Pancreas (tissue), 10 donors: ENCODE measurements around the gene ABLIM2. TPM values are rescaled to one million over a fixed set of nuclear protein-coding genes. Genes with fewer than 3 reads are reported as not detected.

ENCODE experiments used
- ATAC-seq, 4 donors: fragments of 200-7000 bp; cut with Tn5 transposase; one replicate each; pipeline versions ENCODE4 v1.8.0 to v1.9.1; 2020; ENCODE audit warnings: mild to moderate bottlenecking in 4 of 4, moderate library complexity in 4 of 4
- DNase-seq, 6 donors: peaks; one replicate each; pipeline ENCODE4 v3.0.0-alpha.2; 2020
- FAIRE-seq: peaks from 2 replicates; lab custom pipeline; 2012; peaks lifted over from hg19 to GRCh38; lab: Jason Lieb, UNC
- H3K27ac ChIP-seq, 4 donors: fragments of 200-600 bp; sonication (generic); 1 replicate in 3 of 4; 2 replicates in 1 of 4; pipeline versions ENCODE4 v1.5.0 to v1.8.0; 2020
- H3K27me3 ChIP-seq, 4 donors: fragments of 200-600 bp; one replicate each; pipeline ENCODE4 v1.8.0; 2021
- H3K36me3 ChIP-seq, 3 donors: fragments of 200-600 bp; sonication (generic) in 1 of 3; one replicate each; pipeline versions ENCODE4 v1.5.0 to v1.8.0; 2020 to 2021
- H3K4me1 ChIP-seq, 3 donors: fragments of 200-600 bp; one replicate each; pipeline ENCODE4 v1.8.0; 2021
- H3K4me3 ChIP-seq, 4 donors: fragments of 200-600 bp; sonication (generic) in 2 of 4; one replicate each; pipeline versions ENCODE4 v1.5.0 to v1.8.0; 2020 to 2021
- H3K9me3 ChIP-seq, 4 donors: fragments of 200-600 bp; one replicate each; pipeline ENCODE4 v1.8.0; 2021
- WGBS, 2 donors: extraction: QIAGEN DNeasy Blood & Tissue Kit; methylation state at CpG; one replicate each; pipeline ENCODE4 v1.1.7; 2013; 5-methylcytosine and 5-hydroxymethylcytosine counted together
- intact Hi-C, 3 donors: fragments of 100-400 bp; cut with DNase I; formaldehyde crosslinking; loops; one replicate each; pipeline versions ENCODE4 v1.11.1 to v1.14.2; 2022
- polyA plus RNA-seq, 2 donors: library from polyadenylated mRNA; stranded (reverse); fragments of 200-250 nt; gene quantifications; one replicate each; pipeline ENCODE4 v1.2.3, GENCODE V29; 2013
- total RNA-seq, 6 donors: library from RNA; stranded (reverse); fragmentation: NEBNext Ultra II Directional in 4 of 6; extraction: Animal tissue kit (Norgen Biotek cat#: 25700) in 4 of 6; gene quantifications; one replicate each; pipeline versions ENCODE4 v1.2.1 to v1.2.4, GENCODE V29; 2021 to 2023
- TF ChIP-seq, protein P1 (sequence below), 4 donors: fragments of 200-600 bp; sonication (generic) in 3 of 4; IDR thresholded peaks; one replicate each; pipeline versions ENCODE4 v1.5.0 to v1.8.0; 2021; ENCODE audit warnings: antibody characterized with exemption in 4 of 4
- donor health status: healthy with polysubstance abuse.
- donor health status: DM: no; HTN: no; CAD: no; lungs with moderate emphysema.
- donor health status: DM: no; HTN: no; CAD: no.
- donor health status: control.
- donor health status: control.
- donor health status: Bipolar disorder and iron deficiency.
- donor health status: DM: yes; HTN: yes; CAD: no.
- donor health status: DM: no; HTN: no; CAD: no.
- donor health status: DM: no; HTN: no; CAD: no.
- donor health status: DM: yes; HTN: yes; CAD: no.

The ABLIM2 gene
- total and polyA plus RNA-seq, 8 donors: 4.3 to 13.1 (median 6.6) TPM

DNA sequence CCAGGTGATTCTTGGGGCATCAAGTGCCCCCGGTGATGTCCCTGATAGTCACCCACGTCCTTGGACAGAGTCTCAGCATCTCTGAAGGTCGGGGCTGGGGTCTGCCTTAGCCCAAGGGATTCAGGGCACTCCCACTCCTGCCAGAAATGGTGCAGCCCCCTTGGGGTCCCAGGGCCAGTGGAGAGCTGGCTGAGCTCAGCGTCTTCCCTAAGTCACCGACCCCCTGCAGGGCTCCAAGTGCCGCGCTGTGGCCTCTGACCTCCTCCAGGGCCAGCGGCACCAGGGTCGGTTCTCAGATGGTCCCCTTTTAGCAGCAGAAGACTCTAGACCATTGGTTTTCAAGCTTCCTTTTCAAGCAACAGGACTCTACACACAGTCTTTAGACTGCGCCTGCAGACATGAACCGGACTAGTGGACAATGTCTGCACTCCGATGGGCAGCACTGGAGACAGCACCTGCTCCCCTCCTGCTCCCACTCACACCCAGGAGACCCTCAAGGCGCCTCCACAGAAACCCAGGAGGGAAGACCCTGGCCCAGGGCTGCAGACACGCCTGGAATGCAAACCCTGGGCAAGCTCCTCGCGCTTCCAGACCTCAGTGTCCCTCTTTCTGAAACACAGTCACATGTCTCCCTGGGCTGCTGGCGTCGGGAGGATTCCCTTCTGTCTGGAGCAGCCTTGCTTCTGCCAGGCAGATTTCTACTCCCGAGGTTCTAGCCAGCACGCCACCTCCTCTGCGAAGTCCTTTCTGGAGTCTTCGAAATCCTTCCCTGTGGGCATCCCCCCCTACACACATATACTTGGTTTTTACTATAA is 53.9 kb downstream of the ABLIM2 start:
- TF ChIP-seq, protein P1, sequence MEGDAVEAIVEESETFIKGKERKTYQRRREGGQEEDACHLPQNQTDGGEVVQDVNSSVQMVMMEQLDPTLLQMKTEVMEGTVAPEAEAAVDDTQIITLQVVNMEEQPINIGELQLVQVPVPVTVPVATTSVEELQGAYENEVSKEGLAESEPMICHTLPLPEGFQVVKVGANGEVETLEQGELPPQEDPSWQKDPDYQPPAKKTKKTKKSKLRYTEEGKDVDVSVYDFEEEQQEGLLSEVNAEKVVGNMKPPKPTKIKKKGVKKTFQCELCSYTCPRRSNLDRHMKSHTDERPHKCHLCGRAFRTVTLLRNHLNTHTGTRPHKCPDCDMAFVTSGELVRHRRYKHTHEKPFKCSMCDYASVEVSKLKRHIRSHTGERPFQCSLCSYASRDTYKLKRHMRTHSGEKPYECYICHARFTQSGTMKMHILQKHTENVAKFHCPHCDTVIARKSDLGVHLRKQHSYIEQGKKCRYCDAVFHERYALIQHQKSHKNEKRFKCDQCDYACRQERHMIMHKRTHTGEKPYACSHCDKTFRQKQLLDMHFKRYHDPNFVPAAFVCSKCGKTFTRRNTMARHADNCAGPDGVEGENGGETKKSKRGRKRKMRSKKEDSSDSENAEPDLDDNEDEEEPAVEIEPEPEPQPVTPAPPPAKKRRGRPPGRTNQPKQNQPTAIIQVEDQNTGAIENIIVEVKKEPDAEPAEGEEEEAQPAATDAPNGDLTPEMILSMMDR (IDR thresholded peaks at IDR 0.05): no peak
- ATAC-seq: no peak
- Histone ChIP-seq H3K4me1 (peaks cover 0 to 12% (median 4%) of the 10 kb centered on the region in 3 donors), H3K4me3 (no peak overlapping the region), H3K36me3 (no peaks in the 10 kb centered on the region), H3K9me3 (no peaks in the 10 kb centered on the region), H3K27me3 (no peaks in the 10 kb centered on the region), H3K27ac (no peak overlapping the region)
- peak in 1 of 6 donors; percentile 8 for DNase-seq
- intact Hi-C loops: no loop called here
- WGBS, 2 donors: 82 to 84% methylated on average over 22 of the region's 22 CpGs
- FAIRE-seq: no peak

DNA sequence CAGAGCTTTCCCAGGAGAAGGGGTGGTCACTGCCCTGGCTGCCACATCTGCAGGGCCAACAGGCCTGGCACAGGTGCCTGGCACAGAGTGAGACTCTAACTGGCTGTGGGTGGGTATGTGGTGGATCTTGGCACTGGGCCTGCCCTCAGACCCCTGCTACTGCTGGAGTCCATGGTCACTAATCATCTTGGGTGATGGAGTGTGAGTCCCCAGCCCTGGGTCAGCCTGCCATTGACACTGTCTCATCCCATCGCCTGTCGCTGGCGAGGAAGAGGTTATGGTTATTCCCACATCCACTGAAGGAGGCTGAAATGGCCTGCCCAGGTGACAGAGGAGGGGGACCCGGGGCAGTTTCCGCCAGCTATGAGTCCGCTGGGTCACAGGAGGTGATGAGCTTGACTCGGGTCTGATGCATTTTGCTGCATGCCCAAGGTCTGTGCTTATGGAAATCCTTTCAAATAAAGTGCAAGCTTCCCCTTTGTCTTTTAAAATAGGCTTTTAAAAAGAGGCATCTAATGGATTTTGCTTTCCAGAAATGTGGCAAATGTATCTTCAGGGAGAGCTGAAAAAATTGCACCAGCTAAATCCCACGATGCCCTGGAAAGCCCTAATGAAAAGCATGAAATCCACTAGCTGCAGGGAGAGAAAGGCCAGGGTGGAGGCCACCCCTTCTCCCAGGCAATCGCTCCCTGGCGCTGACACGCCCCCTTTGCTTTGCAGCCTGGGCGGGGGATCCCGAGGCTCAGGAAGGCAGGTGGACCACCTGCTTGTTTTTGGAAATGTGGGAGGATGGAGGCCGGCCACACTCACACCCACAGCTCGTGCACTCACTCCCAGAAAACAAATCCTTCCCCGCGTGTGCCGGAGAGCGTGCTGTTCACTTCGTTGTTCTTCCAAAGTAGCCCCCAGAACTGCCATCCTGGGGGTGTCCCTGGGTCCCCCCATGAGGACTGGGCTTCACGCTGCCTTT is 54.9 kb downstream of the ABLIM2 start:
- no peak for FAIRE-seq
- peak in 1 of 6 donors; percentile 12 for DNase-seq
- no peak overlapping the region for H3K4me3 ChIP-seq
- WGBS, 2 donors: 84 to 85% methylated on average over 21 of the region's 21 CpGs
- TF ChIP-seq, protein P1 (IDR thresholded peaks at IDR 0.05): no peak
- intact Hi-C loops: no loop called here
- H3K27me3 ChIP-seq: no peaks in the 10 kb centered on the region
- H3K9me3 ChIP-seq: no peaks in the 10 kb centered on the region
- H3K4me1 ChIP-seq: peaks cover 0 to 8% (median 0%) of the 10 kb centered on the region in 3 donors
- H3K36me3 ChIP-seq: no peaks in the 10 kb centered on the region
- ATAC-seq: no peak
- no peak overlapping the region for H3K27ac ChIP-seq

DNA sequence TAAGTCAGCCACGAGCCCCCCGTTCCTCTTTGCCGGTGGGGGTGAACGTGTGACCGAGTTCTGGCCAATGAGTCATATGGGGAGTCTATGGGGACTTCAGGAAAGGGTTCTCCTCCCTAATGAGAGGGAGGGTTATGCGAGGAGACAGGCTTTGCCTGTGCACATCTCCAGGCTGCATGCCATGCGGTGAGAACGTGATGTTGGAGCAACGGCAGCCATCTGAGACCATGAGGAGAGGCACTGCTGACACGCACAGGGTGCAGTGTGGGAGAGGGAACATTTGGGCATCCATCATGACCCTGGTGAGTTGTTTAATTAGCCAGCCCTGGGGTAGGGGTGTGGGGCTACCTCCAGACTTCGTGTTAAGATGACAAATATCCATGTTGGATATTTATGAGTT is 55.8 kb downstream of the ABLIM2 start:
- Histone ChIP-seq H3K9me3 (no peaks in the 10 kb centered on the region), H3K4me3 (no peak overlapping the region), H3K27me3 (no peaks in the 10 kb centered on the region), H3K27ac (no peak overlapping the region), H3K4me1 (no peaks in the 10 kb centered on the region), H3K36me3 (no peaks in the 10 kb centered on the region)
- intact Hi-C loops: no loop called here
- ATAC-seq (no peak), FAIRE-seq (no peak), DNase-seq (no peak)
- TF ChIP-seq, protein P1 (IDR thresholded peaks at IDR 0.05): no peak
- 91 to 96% methylated on average over 11 of the region's 11 CpGs for WGBS, 2 donors

DNA sequence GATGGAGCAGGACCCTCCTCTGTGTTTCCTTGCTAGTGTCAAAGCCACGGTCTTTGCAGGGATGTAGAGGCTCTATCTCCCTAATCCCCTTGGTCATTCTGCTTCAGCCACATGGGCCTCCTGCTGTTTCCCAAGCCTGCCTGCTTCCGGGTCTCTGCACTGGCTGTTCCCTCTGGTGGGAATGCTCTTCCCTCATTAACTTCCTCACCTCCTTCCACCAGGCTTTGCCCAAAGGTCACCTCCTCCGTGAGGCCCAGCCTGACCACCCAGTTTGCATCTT is 56.6 kb downstream of the ABLIM2 start:
- TF ChIP-seq, protein P1 (IDR thresholded peaks at IDR 0.05): no peak
- DNase-seq (no peak), FAIRE-seq (no peak), ATAC-seq (no peak)
- Histone ChIP-seq H3K36me3 (no peaks in the 10 kb centered on the region), H3K27me3 (no peaks in the 10 kb centered on the region), H3K4me3 (no peak overlapping the region), H3K4me1 (no peaks in the 10 kb centered on the region), H3K27ac (no peak overlapping the region), H3K9me3 (no peaks in the 10 kb centered on the region)
- intact Hi-C loops: no loop called here
- WGBS, 2 donors: 87 to 92% methylated on average over 3 of the region's 3 CpGs
